ENCODE results near the gene NFYA.

The NFYA gene

DNA sequence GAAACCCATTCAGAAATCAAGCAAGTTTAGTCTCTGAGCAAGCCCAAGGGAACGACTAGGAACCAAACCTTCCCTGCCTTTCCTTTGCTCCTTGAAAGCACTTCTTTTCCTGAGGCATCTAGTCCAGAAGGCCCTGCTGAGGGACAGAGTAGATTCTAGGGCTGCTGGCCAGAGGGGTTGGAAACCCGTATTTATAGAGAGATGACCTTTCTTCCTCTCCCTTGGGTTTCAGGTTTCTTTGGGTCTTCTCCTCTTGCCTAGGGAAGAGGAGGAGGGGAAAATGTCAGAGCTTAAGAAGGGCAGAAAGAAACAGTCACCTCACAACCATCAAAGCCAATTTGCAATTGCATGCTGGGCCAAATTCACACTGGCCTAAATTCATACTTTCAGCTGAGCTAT, 14.0 kb upstream of the NFYA start:
- POLR2A ChIA-PET (ENCODE audit: low non-redundant PET) = no interaction called here
- CTCF ChIA-PET = interaction anchor here (0.7 kb wide), 2 partner anchors 10 to 279 kb away, joined by 3 read pairs; no protein-coding TSS in a partner anchor
- TF ChIP-seq, protein P1, sequence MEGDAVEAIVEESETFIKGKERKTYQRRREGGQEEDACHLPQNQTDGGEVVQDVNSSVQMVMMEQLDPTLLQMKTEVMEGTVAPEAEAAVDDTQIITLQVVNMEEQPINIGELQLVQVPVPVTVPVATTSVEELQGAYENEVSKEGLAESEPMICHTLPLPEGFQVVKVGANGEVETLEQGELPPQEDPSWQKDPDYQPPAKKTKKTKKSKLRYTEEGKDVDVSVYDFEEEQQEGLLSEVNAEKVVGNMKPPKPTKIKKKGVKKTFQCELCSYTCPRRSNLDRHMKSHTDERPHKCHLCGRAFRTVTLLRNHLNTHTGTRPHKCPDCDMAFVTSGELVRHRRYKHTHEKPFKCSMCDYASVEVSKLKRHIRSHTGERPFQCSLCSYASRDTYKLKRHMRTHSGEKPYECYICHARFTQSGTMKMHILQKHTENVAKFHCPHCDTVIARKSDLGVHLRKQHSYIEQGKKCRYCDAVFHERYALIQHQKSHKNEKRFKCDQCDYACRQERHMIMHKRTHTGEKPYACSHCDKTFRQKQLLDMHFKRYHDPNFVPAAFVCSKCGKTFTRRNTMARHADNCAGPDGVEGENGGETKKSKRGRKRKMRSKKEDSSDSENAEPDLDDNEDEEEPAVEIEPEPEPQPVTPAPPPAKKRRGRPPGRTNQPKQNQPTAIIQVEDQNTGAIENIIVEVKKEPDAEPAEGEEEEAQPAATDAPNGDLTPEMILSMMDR (conservative IDR thresholded peaks at IDR 0.05; ENCODE audit: low read depth) = no peak
- DNase-seq (ENCODE audit: low spot score) = no peak
- H3K27ac ChIP-seq = no peak overlapping the region

DNA sequence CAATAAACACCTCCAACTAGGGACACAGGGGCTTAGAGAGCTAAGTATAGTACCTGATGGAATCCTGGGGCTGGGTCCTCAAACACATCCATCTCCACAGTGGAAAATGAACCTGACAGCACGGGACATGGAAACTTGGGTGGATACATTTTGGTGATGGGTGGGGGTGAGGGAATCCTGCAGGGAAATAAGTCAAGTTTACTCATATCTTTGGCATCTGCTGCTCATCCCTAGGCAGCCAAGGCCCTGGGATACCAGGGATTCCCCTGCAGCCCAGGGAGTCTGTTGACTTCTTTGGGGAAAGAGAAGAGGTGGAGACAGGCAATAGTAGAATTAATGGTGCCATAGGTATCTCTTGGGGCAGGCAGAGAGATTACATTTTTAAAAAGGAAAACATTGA, 13.2 kb upstream of the NFYA start:
- TF ChIP-seq, protein P1 (conservative IDR thresholded peaks at IDR 0.05; ENCODE audit: low read depth) = no peak
- ChIA-PET CTCF (no interaction called here), POLR2A (ENCODE audit: low non-redundant PET) (no interaction called here)

DNA sequence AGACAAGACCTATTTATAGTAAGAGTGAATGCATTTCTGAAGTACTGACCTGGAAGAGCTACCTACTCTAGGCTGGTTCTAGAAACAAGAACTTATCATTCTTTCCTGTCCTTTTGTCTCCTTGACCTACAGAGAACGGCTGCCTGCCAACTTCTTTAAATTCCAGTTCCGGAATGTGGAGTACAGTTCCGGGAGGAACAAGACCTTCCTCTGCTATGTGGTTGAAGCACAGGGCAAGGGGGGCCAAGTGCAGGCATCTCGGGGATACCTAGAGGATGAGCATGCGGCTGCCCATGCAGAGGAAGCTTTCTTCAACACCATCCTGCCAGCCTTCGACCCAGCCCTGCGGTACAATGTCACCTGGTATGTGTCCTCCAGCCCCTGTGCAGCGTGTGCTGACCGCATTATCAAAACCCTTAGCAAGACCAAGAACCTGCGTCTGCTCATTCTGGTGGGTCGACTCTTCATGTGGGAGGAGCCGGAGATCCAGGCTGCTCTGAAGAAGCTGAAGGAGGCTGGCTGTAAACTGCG, 11.5 kb upstream of the NFYA start:
- DNase-seq (ENCODE audit: low spot score) = no peak
- TF ChIP-seq, protein P1 (conservative IDR thresholded peaks at IDR 0.05; ENCODE audit: low read depth) = no peak
- no peak overlapping the region for H3K27ac ChIP-seq

More for the DNA sequence above, 13.2 kb upstream of the NFYA start:
- peak; percentile 20 for DNase-seq (ENCODE audit: low spot score)
- H3K27ac ChIP-seq = no peak overlapping the region

DNA sequence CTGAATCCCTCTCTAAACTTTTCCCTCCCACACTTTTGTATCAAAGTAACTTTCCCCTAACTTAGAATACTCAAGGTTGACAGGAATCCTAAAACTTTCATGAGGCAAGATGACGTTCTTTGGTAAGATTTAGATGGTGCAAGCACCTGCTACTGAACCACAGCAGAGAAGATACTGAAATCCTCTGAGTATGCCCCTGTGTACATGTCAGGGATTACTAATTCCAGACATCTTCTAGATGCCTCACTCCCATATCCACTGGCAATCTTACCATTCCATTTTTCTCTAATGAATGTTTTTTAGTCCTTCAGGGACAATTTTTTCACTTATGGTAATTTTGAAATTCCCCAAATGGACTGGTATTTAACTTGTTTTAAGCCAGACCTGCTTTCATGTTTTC, 10.7 kb upstream of the NFYA start:
- CTCF ChIA-PET = no interaction called here
- TF ChIP-seq, protein P1 (conservative IDR thresholded peaks at IDR 0.05; ENCODE audit: low read depth) = no peak

More for the DNA sequence above, 11.5 kb upstream of the NFYA start:
- POLR2A ChIA-PET (ENCODE audit: low non-redundant PET) = no interaction called here
- CTCF ChIA-PET = no interaction called here

DNA sequence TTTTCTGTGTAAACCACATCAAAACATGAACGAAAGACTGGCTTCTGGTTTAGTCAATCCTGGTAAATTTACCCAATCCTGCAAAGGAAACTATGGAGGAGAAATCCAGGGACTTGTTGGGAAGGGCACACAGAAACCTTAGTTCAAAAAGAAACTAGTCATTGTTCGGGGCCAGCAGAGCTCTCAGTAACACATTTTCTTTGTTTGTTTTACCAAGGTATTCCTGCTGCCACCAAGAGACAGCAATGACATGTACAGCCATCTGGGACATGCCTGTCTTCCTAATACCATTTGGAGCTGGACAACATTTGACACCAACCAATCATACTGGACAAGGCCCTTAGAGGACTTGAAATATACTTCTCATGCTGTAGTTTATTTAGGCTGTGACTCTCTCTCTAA, 8.9 kb upstream of the NFYA start:
- TF ChIP-seq, protein P1 (conservative IDR thresholded peaks at IDR 0.05; ENCODE audit: low read depth) = no peak
- POLR2A ChIA-PET (ENCODE audit: low non-redundant PET) = no interaction called here
- DNase-seq (ENCODE audit: low spot score) = no peak
- no peak overlapping the region for H3K27ac ChIP-seq
- CTCF ChIA-PET = no interaction called here

More for the DNA sequence above, 10.7 kb upstream of the NFYA start:
- H3K27ac ChIP-seq = no peak overlapping the region
- POLR2A ChIA-PET (ENCODE audit: low non-redundant PET) = no interaction called here
- DNase-seq (ENCODE audit: low spot score) = no peak

DNA sequence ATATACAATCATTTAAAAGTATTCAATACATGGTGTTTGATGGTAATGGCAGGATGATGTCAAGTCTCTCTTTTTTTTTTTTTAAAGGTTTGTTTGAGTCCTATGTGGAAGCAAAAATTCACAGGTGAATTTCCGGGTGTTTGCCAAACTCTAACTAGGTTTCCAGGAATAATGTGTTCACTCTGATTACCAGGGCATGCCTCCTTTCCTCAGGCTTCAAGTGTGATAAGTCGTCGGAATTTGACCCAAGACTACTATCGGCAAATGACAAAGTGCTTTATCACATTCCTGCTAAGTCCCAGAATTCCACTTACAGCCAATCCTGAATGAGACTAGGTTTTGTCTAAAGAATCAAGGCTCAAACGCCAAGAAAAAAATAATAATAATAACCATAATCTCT, 7.9 kb upstream of the NFYA start:
- ChIA-PET CTCF (no interaction called here), POLR2A (ENCODE audit: low non-redundant PET) (no interaction called here)
- no peak overlapping the region for H3K27ac ChIP-seq
- TF ChIP-seq, protein P1 (conservative IDR thresholded peaks at IDR 0.05; ENCODE audit: low read depth) = no peak
- DNase-seq (ENCODE audit: low spot score) = no peak
